ENCODE results near the gene NID2. TPM values are rescaled to one million over a fixed set of nuclear protein-coding genes. Genes with fewer than 3 reads are reported as not detected.

Gene NID2
- total and polyA plus RNA-seq, 9 of the 15 experiments (the other 6 are each of a cell fraction or from before 2014, with no cell fraction given) = 0.04 to 0.45 (median 0.16) TPM; not detected in 3

DNA sequence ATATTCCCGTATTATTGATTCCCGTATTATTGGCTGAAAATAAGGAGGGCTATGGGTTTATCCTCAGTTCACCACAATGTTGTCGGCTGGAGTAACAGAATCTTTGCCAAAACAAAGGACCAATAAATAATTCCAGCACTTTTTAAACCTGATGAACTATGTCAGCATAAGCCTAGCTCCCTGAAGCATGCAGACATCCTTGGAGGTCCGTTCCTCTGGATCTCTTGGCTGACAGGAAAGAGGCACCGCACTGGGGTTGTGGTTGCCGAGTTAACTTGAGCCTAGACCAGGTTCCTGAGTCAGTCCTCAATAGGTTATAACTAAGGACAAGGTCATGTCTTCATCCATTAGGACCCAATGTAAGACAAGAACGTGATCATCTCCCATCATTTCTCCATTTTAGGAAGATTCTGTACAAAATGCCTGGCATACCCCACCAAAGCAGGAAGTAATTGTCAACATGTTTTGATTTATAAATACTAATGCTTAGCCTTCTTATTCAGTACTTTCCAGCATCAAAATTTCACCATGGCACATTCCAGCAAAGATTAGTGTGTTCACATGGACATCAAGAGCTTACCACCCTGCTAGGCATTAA, 36.6 kb downstream of the NID2 start:
- no peaks in the 10 kb centered on the region for H4K20me1 ChIP-seq (replicated peaks; ENCODE audit: control insufficient read depth, insufficient read depth, low read length)
- H3K4me2 ChIP-seq (ENCODE audit: insufficient read depth, low read length) = no peak overlapping the region
- FAIRE-seq (no peak), ATAC-seq (no peak), DNase-seq (ENCODE audit: extremely low read depth in 1 of 4, low spot score in 3 of 4) (no peak)
- WGBS (ENCODE audit: insufficient coverage, low coverage, missing lambda C conversion rate) = 24% methylated on average over 7 of the region's 7 CpGs
- H3K9me1 ChIP-seq (ENCODE audit: control insufficient read depth, insufficient read depth, low read length) = no peaks in the 10 kb centered on the region
- no peak overlapping the region for H3K9ac ChIP-seq (ENCODE audit: insufficient read depth in 1 of 2, low read depth in 2 of 2, low read length in 2 of 2)
- in situ Hi-C loops (cut with MboI) = no loop called here
- POLR2A ChIA-PET = interaction anchor here (0.6 kb wide), 1 partner anchor 17 kb away, joined by 3 read pairs; no protein-coding TSS in a partner anchor
- CTCF ChIA-PET (ENCODE audit: low intra/inter-chr PET ratio) = interaction anchor here (0.6 kb wide), 1 partner anchor 560 kb away, joined by 4 read pairs; no protein-coding TSS in a partner anchor
- intact Hi-C loops (cut with micrococcal nuclease) = no loop called here
- no peaks in the 10 kb centered on the region; a peak in 1 of 5 replicates for H3K4me1 ChIP-seq (replicated peaks in 1 of 2; ENCODE audit: control insufficient read depth in 2 of 2, insufficient read depth in 2 of 2, low read length in 2 of 2)
- TF ChIP-seq ZNF583 (CRISPR knock-in tag; IDR thresholded peaks at IDR 0.05) (no peak), E2F6 (IDR thresholded peaks at IDR 0.05; ENCODE audit: borderline replicate concordance in 1 of 2, extremely low read depth in 1 of 2, insufficient read depth in 1 of 2, insufficient read length in 1 of 2, low read depth in 1 of 2, low read length in 1 of 2, poor library complexity in 1 of 2, severe bottlenecking in 1 of 2) (no peak), DDX20 (tag; IDR thresholded peaks at IDR 0.05; ENCODE audit: low read depth) (no peak), MAFG (tag; conservative IDR thresholded peaks at IDR 0.05) (no peak), NELFE (IDR thresholded peaks at IDR 0.05; ENCODE audit: insufficient read depth, insufficient read length) (no peak), ZNF143 (CRISPR knock-in tag; IDR thresholded peaks at IDR 0.05) (no peak), NFXL1 (CRISPR knock-in tag; IDR thresholded peaks at IDR 0.05) (no peak), ZNF324 (CRISPR knock-in tag; IDR thresholded peaks at IDR 0.05) (no peak), ARNT (IDR thresholded peaks at IDR 0.05) (no peak), ZNF224 (CRISPR knock-in tag; IDR thresholded peaks at IDR 0.05) (no peak), RBM39 (optimal IDR thresholded peaks at IDR 0.05; ENCODE audit: low read depth, low read length) (no peak), CCNT2 (IDR thresholded peaks at IDR 0.05; ENCODE audit: borderline replicate concordance, extremely low read depth, insufficient read length, low read depth, low read length) (no peak)
- TF ChIP-seq, protein P1, sequence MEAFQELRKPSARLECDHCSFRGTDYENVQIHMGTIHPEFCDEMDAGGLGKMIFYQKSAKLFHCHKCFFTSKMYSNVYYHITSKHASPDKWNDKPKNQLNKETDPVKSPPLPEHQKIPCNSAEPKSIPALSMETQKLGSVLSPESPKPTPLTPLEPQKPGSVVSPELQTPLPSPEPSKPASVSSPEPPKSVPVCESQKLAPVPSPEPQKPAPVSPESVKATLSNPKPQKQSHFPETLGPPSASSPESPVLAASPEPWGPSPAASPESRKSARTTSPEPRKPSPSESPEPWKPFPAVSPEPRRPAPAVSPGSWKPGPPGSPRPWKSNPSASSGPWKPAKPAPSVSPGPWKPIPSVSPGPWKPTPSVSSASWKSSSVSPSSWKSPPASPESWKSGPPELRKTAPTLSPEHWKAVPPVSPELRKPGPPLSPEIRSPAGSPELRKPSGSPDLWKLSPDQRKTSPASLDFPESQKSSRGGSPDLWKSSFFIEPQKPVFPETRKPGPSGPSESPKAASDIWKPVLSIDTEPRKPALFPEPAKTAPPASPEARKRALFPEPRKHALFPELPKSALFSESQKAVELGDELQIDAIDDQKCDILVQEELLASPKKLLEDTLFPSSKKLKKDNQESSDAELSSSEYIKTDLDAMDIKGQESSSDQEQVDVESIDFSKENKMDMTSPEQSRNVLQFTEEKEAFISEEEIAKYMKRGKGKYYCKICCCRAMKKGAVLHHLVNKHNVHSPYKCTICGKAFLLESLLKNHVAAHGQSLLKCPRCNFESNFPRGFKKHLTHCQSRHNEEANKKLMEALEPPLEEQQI (IDR thresholded peaks at IDR 0.05) = no peak
- TF ChIP-seq, protein P2, sequence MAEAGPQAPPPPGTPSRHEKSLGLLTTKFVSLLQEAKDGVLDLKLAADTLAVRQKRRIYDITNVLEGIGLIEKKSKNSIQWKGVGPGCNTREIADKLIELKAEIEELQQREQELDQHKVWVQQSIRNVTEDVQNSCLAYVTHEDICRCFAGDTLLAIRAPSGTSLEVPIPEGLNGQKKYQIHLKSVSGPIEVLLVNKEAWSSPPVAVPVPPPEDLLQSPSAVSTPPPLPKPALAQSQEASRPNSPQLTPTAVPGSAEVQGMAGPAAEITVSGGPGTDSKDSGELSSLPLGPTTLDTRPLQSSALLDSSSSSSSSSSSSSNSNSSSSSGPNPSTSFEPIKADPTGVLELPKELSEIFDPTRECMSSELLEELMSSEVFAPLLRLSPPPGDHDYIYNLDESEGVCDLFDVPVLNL (CRISPR knock-in tag; IDR thresholded peaks at IDR 0.05; ENCODE audit: low read depth) = no peak
- BruUV-seq (replicated peaks) = no TSS peak
- H2AFZ ChIP-seq (ENCODE audit: low read depth, low read length) = no peak overlapping the region
- no peaks in the 10 kb centered on the region for H3K27me3 ChIP-seq (ENCODE audit: control insufficient read depth in 2 of 2, insufficient read depth in 2 of 2, low read length in 2 of 2)
- H3K79me2 ChIP-seq (ENCODE audit: control insufficient read depth, insufficient read depth, low read length) = no peaks in the 10 kb centered on the region
- no peak overlapping the region for H3K27ac ChIP-seq (ENCODE audit: extremely low read depth, low read depth, low read length)
- no peaks in the 10 kb centered on the region for H3K36me3 ChIP-seq (ENCODE audit: control insufficient read depth, insufficient read depth, low read length)
- no peak overlapping the region for H3K4me3 ChIP-seq
- no peaks in the 10 kb centered on the region for H3K9me3 ChIP-seq (replicated peaks; ENCODE audit: control insufficient read depth, insufficient read depth, low read depth, low read length)

Measured in K562 (cell line).